AML-193 (cell line): ENCODE data around the gene NPAT.
"Not testable (repeated sequence)": the region's sequence is repeated elsewhere in the genome, so short reads cannot be mapped to it uniquely, and the experiment has no call there.

ENCODE experiments used
- DNase-seq, 2 experiments: peaks; one replicate each; lab custom pipeline; 2025; lab: John Stamatoyannopoulos, UW

NPAT gene

GRCh38 chr11:108218912-108219783 lies 3.3 kb downstream of the NPAT start:
- no peak for DNase-seq

GRCh38 chr11:108218455-108218854 lies 4.0 kb downstream of the NPAT start:
- no peak for DNase-seq

GRCh38 chr11:108216988-108217387 lies 5.5 kb downstream of the NPAT start:
- no peak for DNase-seq

- DNase-seq = no peak
These were observed 8.7 kb downstream of the NPAT start for GRCh38 chr11:108213784-108214183.

GRCh38 chr11:108210441-108210840 lies 12.0 kb downstream of the NPAT start:
- no peak for DNase-seq

- no peak for DNase-seq
These were observed 14.8 kb downstream of the NPAT start for GRCh38 chr11:108207683-108208060.

GRCh38 chr11:108206969-108207682 lies 15.3 kb downstream of the NPAT start:
- no peak for DNase-seq

GRCh38 chr11:108206171-108206570 lies 16.3 kb downstream of the NPAT start:
- DNase-seq = no peak

- DNase-seq = no peak
These were observed 17.4 kb downstream of the NPAT start for GRCh38 chr11:108204929-108205499.

GRCh38 chr11:108204376-108204775 lies 18.1 kb downstream of the NPAT start:
- DNase-seq = no peak

- no peak for DNase-seq
These were observed 19.4 kb downstream of the NPAT start for GRCh38 chr11:108203075-108203474.

GRCh38 chr11:108199446-108200321 lies 22.8 kb downstream of the NPAT start:
- peak; percentile 86 to 87 for DNase-seq

- no peak for DNase-seq
These were observed 23.6 kb downstream of the NPAT start for GRCh38 chr11:108198833-108199232.

- no peak for DNase-seq
These were observed 25.1 kb downstream of the NPAT start for GRCh38 chr11:108197351-108197750.

- DNase-seq = no peak
These were observed 25.5 kb downstream of the NPAT start for GRCh38 chr11:108196901-108197300.

GRCh38 chr11:108193725-108194124 lies 28.7 kb downstream of the NPAT start:
- no peak for DNase-seq

GRCh38 chr11:108177570-108177969 lies 44.9 kb downstream of the NPAT start:
- DNase-seq = no peak

GRCh38 chr11:108170184-108170583 lies 52.3 kb downstream of the NPAT start:
- DNase-seq = no peak

- no peak for DNase-seq
These were observed 54.8 kb downstream of the NPAT start for GRCh38 chr11:108167624-108168023.

GRCh38 chr11:108162878-108163277 lies 59.6 kb downstream of the NPAT start:
- DNase-seq = not testable (repeated sequence)

- DNase-seq = no peak
These were observed 61.4 kb downstream of the NPAT start for GRCh38 chr11:108160970-108161566.

- no peak for DNase-seq
These were observed 67.8 kb downstream of the NPAT start for GRCh38 chr11:108154591-108154990.
